ENCODE results near the gene DNAH1.

Gene DNAH1

GRCh38 chr3:52303811-52304210 lies 12.3 kb upstream of the DNAH1 start:
- TF ChIP-seq CTCF (IDR thresholded peaks at IDR 0.05; ENCODE audit: low read depth, low read length, missing control alignments), result no peak
- no peak overlapping the region for H3K4me3 ChIP-seq (ENCODE audit: low read depth, low read length)
- DNase-seq (ENCODE audit: low read depth), result no peak

- H3K4me3 ChIP-seq (ENCODE audit: low read depth, low read length), result no peak overlapping the region
- TF ChIP-seq CTCF (IDR thresholded peaks at IDR 0.05; ENCODE audit: low read depth, low read length, missing control alignments), result no peak
Observed at GRCh38 chr3:52305926-52306325, 10.2 kb upstream of the DNAH1 start.

GRCh38 chr3:52306978-52307377 lies 9.1 kb upstream of the DNAH1 start:
- no peak for DNase-seq (ENCODE audit: low read depth)

More at GRCh38 chr3:52305926-52306325, 10.2 kb upstream of the DNAH1 start:
- DNase-seq (ENCODE audit: low read depth), result no peak

GRCh38 chr3:52308308-52308707 lies 7.8 kb upstream of the DNAH1 start:
- no peak for DNase-seq (ENCODE audit: low read depth)
- no peak overlapping the region for H3K4me3 ChIP-seq (ENCODE audit: low read depth, low read length)
- TF ChIP-seq CTCF (IDR thresholded peaks at IDR 0.05; ENCODE audit: low read depth, low read length, missing control alignments), result no peak

More at GRCh38 chr3:52306978-52307377, 9.1 kb upstream of the DNAH1 start:
- no peak overlapping the region for H3K4me3 ChIP-seq (ENCODE audit: low read depth, low read length)
- TF ChIP-seq CTCF (IDR thresholded peaks at IDR 0.05; ENCODE audit: low read depth, low read length, missing control alignments), result no peak

GRCh38 chr3:52310861-52311575 lies 5.1 kb upstream of the DNAH1 start:
- no peak overlapping the region for H3K4me3 ChIP-seq (ENCODE audit: low read depth, low read length)
- peak; percentile 43 for DNase-seq (ENCODE audit: low read depth)
- no peak for TF ChIP-seq CTCF (IDR thresholded peaks at IDR 0.05; ENCODE audit: low read depth, low read length, missing control alignments)

GRCh38 chr3:52311576-52312119 lies 4.5 kb upstream of the DNAH1 start:
- no peak for DNase-seq (ENCODE audit: low read depth)
- no peak overlapping the region for H3K4me3 ChIP-seq (ENCODE audit: low read depth, low read length)
- TF ChIP-seq CTCF (IDR thresholded peaks at IDR 0.05; ENCODE audit: low read depth, low read length, missing control alignments), result no peak
